Left ventricle myocardium inferior (tissue), 1 donor: Measurements from ENCODE around the gene ATRAID. TPM values are rescaled to one million over a fixed set of nuclear protein-coding genes. Genes with fewer than 3 reads are reported as not detected.

Experiments used
- DNase-seq: peaks from one replicate; pipeline ENCODE4 v3.0.0-alpha.2; 2020
- H3K27ac ChIP-seq: fragments of 200-600 bp; replicated peaks from 2 replicates; pipeline ENCODE4 v1.8.0; 2021
- H3K27me3 ChIP-seq: fragments of 200-600 bp; 2 replicates; pipeline ENCODE4 v1.8.0; 2021; ENCODE audit warnings: low read depth
- H3K36me3 ChIP-seq: fragments of 200-600 bp; 2 replicates; pipeline ENCODE4 v1.8.0; 2021
- H3K4me1 ChIP-seq: fragments of 200-600 bp; 2 replicates; pipeline ENCODE4 v1.8.0; 2021
- H3K4me3 ChIP-seq: fragments of 200-600 bp; 2 replicates; pipeline ENCODE4 v1.8.0; 2021; ENCODE audit warnings: mild to moderate bottlenecking, moderate library complexity
- H3K9me3 ChIP-seq: fragments of 200-600 bp; replicated peaks from 2 replicates; pipeline ENCODE4 v1.8.0; 2021
- intact Hi-C: fragments of 100-400 bp; cut with micrococcal nuclease; formaldehyde crosslinking; loops from one replicate; pipeline ENCODE4 v1.11.0; 2022
- total RNA-seq: library from RNA; stranded (reverse); fragmentation: NEBNext Ultra II Directional; extraction: Animal tissue kit (Norgen Biotek cat#: 25700); gene quantifications from one replicate; pipeline ENCODE4 v1.2.1, GENCODE V29; 2021
- TF ChIP-seq, protein P1 (sequence below): fragments of 200-600 bp; IDR thresholded peaks from 2 replicates; pipeline ENCODE4 v1.8.0; 2021; ENCODE audit warnings: antibody characterized with exemption, mild to moderate bottlenecking, borderline replicate concordance
- donor health status: DM: no; HTN: yes; CAD: no; lungs with severe emphysema.

ATRAID gene
- total RNA-seq, 1 donor from 2014 or later: 121 TPM

DNA sequence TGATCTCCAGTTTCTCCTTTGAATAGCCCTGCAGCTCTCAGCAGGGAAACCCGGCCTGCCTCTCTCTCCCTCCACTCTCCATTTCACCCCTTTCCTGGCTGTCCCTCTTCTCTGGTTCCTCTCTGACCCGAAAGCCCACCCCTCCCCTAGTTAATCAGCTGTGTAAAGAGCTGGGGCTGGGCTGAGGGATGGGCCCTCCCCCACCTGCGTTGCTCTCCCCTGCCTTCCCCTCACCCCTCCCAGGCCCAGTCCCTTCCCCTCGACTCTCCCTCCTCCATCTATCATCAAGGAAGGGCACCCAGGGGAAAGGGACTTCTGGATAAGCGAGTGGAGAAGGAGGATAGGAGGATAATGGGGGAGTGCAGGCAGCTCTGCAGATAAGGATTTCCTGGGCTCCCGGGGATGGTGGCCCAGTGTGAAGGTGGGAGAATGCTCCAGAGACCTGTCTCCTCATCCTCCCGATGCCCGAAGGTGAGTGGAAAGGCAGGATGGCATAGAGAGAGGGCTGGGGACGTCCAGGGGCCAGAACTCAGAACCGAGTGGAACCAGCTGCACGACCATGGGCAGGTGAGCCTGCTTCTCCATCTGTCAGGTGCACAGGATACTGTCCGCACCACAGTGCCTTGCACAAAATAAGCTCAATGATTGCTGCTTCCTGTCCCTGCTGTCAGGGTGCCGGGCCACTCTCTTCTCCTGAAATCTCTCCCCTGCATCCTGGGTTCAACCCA is 39.0 kb downstream of the ATRAID start:
- DNase-seq: no peak
- Histone ChIP-seq H3K27ac (no peak overlapping the region), H3K27me3 (peaks cover 58% of the 10 kb centered on the region), H3K4me1 (peaks cover 12% of the 10 kb centered on the region), H3K9me3 (no peaks in the 10 kb centered on the region), H3K4me3 (no peak overlapping the region), H3K36me3 (no peaks in the 10 kb centered on the region)
- TF ChIP-seq, protein P1, sequence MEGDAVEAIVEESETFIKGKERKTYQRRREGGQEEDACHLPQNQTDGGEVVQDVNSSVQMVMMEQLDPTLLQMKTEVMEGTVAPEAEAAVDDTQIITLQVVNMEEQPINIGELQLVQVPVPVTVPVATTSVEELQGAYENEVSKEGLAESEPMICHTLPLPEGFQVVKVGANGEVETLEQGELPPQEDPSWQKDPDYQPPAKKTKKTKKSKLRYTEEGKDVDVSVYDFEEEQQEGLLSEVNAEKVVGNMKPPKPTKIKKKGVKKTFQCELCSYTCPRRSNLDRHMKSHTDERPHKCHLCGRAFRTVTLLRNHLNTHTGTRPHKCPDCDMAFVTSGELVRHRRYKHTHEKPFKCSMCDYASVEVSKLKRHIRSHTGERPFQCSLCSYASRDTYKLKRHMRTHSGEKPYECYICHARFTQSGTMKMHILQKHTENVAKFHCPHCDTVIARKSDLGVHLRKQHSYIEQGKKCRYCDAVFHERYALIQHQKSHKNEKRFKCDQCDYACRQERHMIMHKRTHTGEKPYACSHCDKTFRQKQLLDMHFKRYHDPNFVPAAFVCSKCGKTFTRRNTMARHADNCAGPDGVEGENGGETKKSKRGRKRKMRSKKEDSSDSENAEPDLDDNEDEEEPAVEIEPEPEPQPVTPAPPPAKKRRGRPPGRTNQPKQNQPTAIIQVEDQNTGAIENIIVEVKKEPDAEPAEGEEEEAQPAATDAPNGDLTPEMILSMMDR: no peak
- intact Hi-C loops: no loop called here

DNA sequence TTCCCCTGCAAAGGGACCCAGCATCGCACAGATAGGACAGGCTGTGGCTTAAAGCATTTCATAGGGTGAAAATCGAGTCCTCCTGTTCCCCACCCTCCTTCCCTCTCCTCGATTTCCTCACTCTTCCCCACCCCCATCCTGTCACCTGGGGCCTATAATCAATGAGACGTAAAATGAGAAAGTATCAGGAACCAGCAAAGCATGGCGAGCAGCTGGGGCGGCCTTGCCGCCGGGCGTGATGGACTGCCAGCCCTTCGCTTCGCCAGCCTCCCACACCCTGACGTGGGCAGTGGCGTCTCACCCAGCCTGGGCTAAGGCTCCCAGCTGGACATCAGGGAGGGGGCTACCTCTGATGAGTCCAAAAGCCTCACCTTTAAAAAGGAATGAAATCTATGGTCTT is 39.9 kb downstream of the ATRAID start:
- Histone ChIP-seq H3K36me3 (no peaks in the 10 kb centered on the region), H3K27me3 (peaks cover 67% of the 10 kb centered on the region), H3K4me3 (no peak overlapping the region), H3K27ac (no peak overlapping the region), H3K9me3 (no peaks in the 10 kb centered on the region), H3K4me1 (peaks cover 9% of the 10 kb centered on the region)
- DNase-seq: no peak
- intact Hi-C loops: no loop called here
- TF ChIP-seq, protein P1: no peak

DNA sequence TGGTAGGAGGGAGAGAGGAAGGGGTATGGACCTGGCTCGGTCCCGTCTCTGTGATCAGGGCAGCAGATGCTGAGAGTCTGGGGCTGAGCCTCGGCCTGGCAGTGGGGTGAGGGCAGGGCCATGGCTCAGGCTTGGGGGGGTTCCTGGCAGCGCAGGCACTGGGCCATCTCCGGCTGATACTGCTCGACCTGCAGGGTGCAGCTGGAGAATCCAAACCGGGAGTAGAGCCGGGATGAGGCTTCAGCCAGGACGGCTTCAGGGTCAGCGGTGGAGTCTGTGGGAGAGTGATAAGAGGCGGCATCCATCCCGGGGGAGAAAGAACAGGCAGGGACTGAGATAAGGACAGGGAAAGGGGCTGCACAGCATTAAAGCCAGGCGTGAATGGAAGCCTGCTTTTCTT is 43.3 kb downstream of the ATRAID start:
- H3K9me3 ChIP-seq: no peaks in the 10 kb centered on the region

DNA sequence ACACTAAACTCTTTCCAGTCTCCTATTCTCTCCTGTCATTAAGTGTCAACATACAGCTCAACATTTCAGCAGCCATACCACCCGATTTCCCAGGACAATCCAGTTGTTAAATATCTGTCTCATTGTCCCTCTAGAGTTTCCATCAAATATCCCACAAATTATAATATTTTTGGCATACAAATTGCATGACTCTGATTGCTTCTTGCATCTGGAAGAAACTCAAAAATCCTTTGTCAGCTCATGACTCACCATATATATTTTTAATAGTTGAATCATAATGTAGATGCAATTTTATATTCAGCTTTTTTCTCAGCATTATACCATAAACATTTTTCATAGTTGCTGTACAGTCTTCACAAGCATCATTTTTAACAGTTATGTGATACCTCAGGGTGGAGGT is 43.8 kb downstream of the ATRAID start:
- intact Hi-C loops: no loop called here
- H3K4me1 ChIP-seq: no peaks in the 10 kb centered on the region
- H3K27ac ChIP-seq: no peak overlapping the region
- H3K4me3 ChIP-seq: no peak overlapping the region
- TF ChIP-seq, protein P1: no peak
- peaks cover 95% of the 10 kb centered on the region for H3K27me3 ChIP-seq
- no peaks in the 10 kb centered on the region for H3K9me3 ChIP-seq
- H3K36me3 ChIP-seq: no peaks in the 10 kb centered on the region
- DNase-seq: no peak

More for the DNA sequence above, 43.3 kb downstream of the ATRAID start:
- no peak overlapping the region for H3K4me3 ChIP-seq
- no peak for DNase-seq
- TF ChIP-seq, protein P1: no peak
- H3K27me3 ChIP-seq: peaks cover 95% of the 10 kb centered on the region
- no peak overlapping the region for H3K27ac ChIP-seq
- H3K36me3 ChIP-seq: no peaks in the 10 kb centered on the region
- intact Hi-C loops: no loop called here
- peaks cover 5% of the 10 kb centered on the region for H3K4me1 ChIP-seq

DNA sequence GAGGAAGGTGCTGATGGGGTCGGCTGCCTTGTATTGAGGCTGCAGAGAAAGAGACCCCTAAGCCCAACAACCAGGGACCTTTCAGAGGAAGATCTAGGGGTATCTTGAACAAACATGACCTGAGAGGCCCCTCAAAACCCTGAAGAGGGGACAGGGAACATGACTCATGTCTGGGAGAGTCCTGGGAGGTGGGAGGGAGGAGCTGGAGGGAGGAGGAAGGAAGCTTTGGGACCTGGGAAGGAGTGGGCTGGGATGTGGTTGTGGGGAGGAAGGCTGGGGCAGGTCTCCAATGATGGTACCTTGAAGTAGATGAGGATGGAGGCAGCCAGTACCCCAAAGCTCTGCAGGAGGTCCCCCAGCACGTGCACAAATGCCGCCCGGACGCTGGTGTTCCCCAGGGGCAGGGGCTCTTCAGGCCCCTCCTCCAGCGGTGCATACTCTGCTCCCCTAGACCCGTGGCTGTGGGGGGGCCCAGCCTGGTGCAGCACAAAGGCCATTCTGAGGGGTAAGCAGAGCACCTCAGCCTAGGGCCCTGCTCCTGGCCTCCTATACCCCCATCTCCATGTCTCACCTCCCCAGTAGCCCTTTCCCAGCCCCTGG is 45.1 kb downstream of the ATRAID start:
- Histone ChIP-seq H3K27me3 (peaks cover 95% of the 10 kb centered on the region), H3K4me3 (no peak overlapping the region), H3K27ac (no peak overlapping the region), H3K36me3 (no peaks in the 10 kb centered on the region), H3K4me1 (peaks cover 3% of the 10 kb centered on the region), H3K9me3 (no peaks in the 10 kb centered on the region)
- intact Hi-C loops: no loop called here
- TF ChIP-seq, protein P1: no peak
- DNase-seq: no peak
